Panc1 (cell line): ENCODE results near the gene CHMP1B.
"Not testable (repeated sequence)": the region's sequence is repeated elsewhere in the genome, so short reads cannot be mapped to it uniquely, and the experiment has no call there.

ENCODE experiments used
- POLR2AphosphoS5 ChIP-seq: IDR thresholded peaks from 2 replicates; pipeline ENCODE4 v1.6.1; 2012; ENCODE audit warnings: mild to moderate bottlenecking, low read depth, low read length, moderate library complexity
- SIN3A ChIP-seq: IDR thresholded peaks from 2 replicates; pipeline ENCODE4 v1.6.1; 2012; ENCODE audit warnings: low read depth, mild to moderate bottlenecking, low read length, moderate library complexity, borderline replicate concordance; ENCODE audit not compliant: insufficient read depth
- TCF7L2 ChIP-seq: IDR thresholded peaks from 2 replicates; pipeline ENCODE4 v1.6.1; 2011; ENCODE audit warnings: mild to moderate bottlenecking, low read depth, low read length, inconsistent platforms
- TF ChIP-seq, protein P1 (sequence below), 2 experiments: IDR thresholded peaks; 2 replicates each; pipeline ENCODE4 v1.6.1; 2011 to 2012; ENCODE audit warnings: low read depth in 2 of 2, control low read depth in 1 of 2, low read length in 1 of 2, mild to moderate bottlenecking in 1 of 2, moderate library complexity in 1 of 2; ENCODE audit not compliant: insufficient read depth in 1 of 2
- TF ChIP-seq, protein P2 (sequence below): fragments of 450-650 bp; IDR thresholded peaks from 2 replicates; pipeline ENCODE4 v1.5.1; 2017; ENCODE audit warnings: mild to moderate bottlenecking

DNA sequence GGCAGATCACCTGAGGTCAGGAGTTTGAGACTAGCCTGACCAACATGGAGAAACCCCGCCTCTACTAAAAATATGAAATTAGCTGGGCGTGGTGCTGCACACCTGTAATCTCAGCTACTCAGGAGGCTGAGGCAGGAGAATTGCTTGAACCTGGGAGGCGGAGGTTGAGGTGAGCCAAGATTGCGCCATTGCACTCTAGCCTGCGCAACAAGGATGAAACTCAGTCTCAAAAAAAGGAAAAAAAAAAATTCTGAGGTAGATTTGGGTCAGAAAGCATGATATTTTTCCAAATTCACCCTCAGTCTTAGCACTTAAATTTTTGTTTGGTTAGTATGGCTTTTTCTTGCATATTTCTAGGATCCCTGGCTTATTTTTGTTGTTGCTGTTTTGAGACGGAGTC, 3.3 kb downstream of the CHMP1B start:
- TF ChIP-seq POLR2AphosphoS5, SIN3A, TCF7L2: not testable (repeated sequence)
- TF ChIP-seq, protein P1, sequence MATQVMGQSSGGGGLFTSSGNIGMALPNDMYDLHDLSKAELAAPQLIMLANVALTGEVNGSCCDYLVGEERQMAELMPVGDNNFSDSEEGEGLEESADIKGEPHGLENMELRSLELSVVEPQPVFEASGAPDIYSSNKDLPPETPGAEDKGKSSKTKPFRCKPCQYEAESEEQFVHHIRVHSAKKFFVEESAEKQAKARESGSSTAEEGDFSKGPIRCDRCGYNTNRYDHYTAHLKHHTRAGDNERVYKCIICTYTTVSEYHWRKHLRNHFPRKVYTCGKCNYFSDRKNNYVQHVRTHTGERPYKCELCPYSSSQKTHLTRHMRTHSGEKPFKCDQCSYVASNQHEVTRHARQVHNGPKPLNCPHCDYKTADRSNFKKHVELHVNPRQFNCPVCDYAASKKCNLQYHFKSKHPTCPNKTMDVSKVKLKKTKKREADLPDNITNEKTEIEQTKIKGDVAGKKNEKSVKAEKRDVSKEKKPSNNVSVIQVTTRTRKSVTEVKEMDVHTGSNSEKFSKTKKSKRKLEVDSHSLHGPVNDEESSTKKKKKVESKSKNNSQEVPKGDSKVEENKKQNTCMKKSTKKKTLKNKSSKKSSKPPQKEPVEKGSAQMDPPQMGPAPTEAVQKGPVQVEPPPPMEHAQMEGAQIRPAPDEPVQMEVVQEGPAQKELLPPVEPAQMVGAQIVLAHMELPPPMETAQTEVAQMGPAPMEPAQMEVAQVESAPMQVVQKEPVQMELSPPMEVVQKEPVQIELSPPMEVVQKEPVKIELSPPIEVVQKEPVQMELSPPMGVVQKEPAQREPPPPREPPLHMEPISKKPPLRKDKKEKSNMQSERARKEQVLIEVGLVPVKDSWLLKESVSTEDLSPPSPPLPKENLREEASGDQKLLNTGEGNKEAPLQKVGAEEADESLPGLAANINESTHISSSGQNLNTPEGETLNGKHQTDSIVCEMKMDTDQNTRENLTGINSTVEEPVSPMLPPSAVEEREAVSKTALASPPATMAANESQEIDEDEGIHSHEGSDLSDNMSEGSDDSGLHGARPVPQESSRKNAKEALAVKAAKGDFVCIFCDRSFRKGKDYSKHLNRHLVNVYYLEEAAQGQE (IDR thresholded peaks at IDR 0.05; ENCODE audit: insufficient read depth in 1 of 2, low read depth in 2 of 2, low read length in 1 of 2) = not testable (repeated sequence)
- TF ChIP-seq, protein P2, sequence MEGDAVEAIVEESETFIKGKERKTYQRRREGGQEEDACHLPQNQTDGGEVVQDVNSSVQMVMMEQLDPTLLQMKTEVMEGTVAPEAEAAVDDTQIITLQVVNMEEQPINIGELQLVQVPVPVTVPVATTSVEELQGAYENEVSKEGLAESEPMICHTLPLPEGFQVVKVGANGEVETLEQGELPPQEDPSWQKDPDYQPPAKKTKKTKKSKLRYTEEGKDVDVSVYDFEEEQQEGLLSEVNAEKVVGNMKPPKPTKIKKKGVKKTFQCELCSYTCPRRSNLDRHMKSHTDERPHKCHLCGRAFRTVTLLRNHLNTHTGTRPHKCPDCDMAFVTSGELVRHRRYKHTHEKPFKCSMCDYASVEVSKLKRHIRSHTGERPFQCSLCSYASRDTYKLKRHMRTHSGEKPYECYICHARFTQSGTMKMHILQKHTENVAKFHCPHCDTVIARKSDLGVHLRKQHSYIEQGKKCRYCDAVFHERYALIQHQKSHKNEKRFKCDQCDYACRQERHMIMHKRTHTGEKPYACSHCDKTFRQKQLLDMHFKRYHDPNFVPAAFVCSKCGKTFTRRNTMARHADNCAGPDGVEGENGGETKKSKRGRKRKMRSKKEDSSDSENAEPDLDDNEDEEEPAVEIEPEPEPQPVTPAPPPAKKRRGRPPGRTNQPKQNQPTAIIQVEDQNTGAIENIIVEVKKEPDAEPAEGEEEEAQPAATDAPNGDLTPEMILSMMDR = not testable (repeated sequence)
